ENCODE data around the gene CGNL1. TPM values are rescaled to one million over a fixed set of nuclear protein-coding genes. Genes with fewer than 3 reads are reported as not detected.

The CGNL1 gene
- total and polyA plus RNA-seq, 5 donors from 2014 or later = not detected

- H3K27me3 Mint-ChIP-seq = peaks cover 32% of the 10 kb centered on the region
- Histone ChIP-seq H3K36me3 (ENCODE audit: control insufficient read depth, insufficient read depth, low read length) (no peaks in the 10 kb centered on the region), H3K9me3 (ENCODE audit: control insufficient read depth in 2 of 2, low read length in 2 of 2) (no peaks in the 10 kb centered on the region), H3K27ac (ENCODE audit: insufficient read depth, low read length, poor library complexity, severe bottlenecking) (no peak overlapping the region), H3K4me3 (ENCODE audit: low read depth, low read length) (no peak overlapping the region), H3K4me1 (ENCODE audit: control insufficient read depth, insufficient read depth, low read length, poor library complexity, severe bottlenecking) (no peaks in the 10 kb centered on the region), H3K27me3 (ENCODE audit: control insufficient read depth, insufficient read depth, low read length) (peaks cover 9% of the 10 kb centered on the region)
- peaks cover 0 to 4% (median 2%) of the 10 kb centered on the region in 4 donors for H3K4me1 Mint-ChIP-seq
- H3K36me3 Mint-ChIP-seq = no peaks in the 10 kb centered on the region
- H3K27ac Mint-ChIP-seq = no peak overlapping the region
- ATAC-seq (ENCODE audit: low read depth in 2 of 2) (no peak), DNase-seq (no peak)
- H3K9me3 Mint-ChIP-seq = peaks cover 0 to 2% (median 0%) of the 10 kb centered on the region in 7 donors
- H3K4me3 Mint-ChIP-seq = no peak overlapping the region
These were observed 5.9 kb downstream of the CGNL1 start for GRCh38 chr15:57382215-57382614.

GRCh38 chr15:57382969-57383368 lies 6.7 kb downstream of the CGNL1 start:
- Mint-ChIP-seq H3K9me3 (peaks cover 0 to 2% (median 0%) of the 10 kb centered on the region in 7 donors), H3K27me3 (peaks cover 28% of the 10 kb centered on the region), H3K27ac (no peak overlapping the region), H3K4me1 (no peaks in the 10 kb centered on the region), H3K4me3 (no peak overlapping the region), H3K36me3 (no peaks in the 10 kb centered on the region)
- no peaks in the 10 kb centered on the region for H3K9me3 ChIP-seq (ENCODE audit: control insufficient read depth in 2 of 2, low read length in 2 of 2)
- no peaks in the 10 kb centered on the region for H3K4me1 ChIP-seq (ENCODE audit: control insufficient read depth, insufficient read depth, low read length, poor library complexity, severe bottlenecking)
- ATAC-seq (ENCODE audit: low read depth in 2 of 2) = no peak
- no peaks in the 10 kb centered on the region for H3K36me3 ChIP-seq (ENCODE audit: control insufficient read depth, insufficient read depth, low read length)
- no peak for DNase-seq
- H3K4me3 ChIP-seq (ENCODE audit: low read depth, low read length) = no peak overlapping the region
- H3K27ac ChIP-seq (ENCODE audit: insufficient read depth, low read length, poor library complexity, severe bottlenecking) = no peak overlapping the region
- H3K27me3 ChIP-seq (ENCODE audit: control insufficient read depth, insufficient read depth, low read length) = peaks cover 7% of the 10 kb centered on the region

GRCh38 chr15:57384024-57384423 lies 7.7 kb downstream of the CGNL1 start:
- no peaks in the 10 kb centered on the region for H3K4me1 ChIP-seq (ENCODE audit: control insufficient read depth, insufficient read depth, low read length, poor library complexity, severe bottlenecking)
- H3K27ac ChIP-seq (ENCODE audit: insufficient read depth, low read length, poor library complexity, severe bottlenecking) = no peak overlapping the region
- H3K27me3 Mint-ChIP-seq = peaks cover 22% of the 10 kb centered on the region
- H3K36me3 Mint-ChIP-seq = no peaks in the 10 kb centered on the region
- DNase-seq (no peak), ATAC-seq (ENCODE audit: low read depth in 2 of 2) (no peak)
- peaks cover 2% of the 10 kb centered on the region for H3K27me3 ChIP-seq (ENCODE audit: control insufficient read depth, insufficient read depth, low read length)
- H3K27ac Mint-ChIP-seq = no peak overlapping the region
- H3K36me3 ChIP-seq (ENCODE audit: control insufficient read depth, insufficient read depth, low read length) = no peaks in the 10 kb centered on the region
- peaks cover 0 to 2% (median 0%) of the 10 kb centered on the region in 7 donors for H3K9me3 Mint-ChIP-seq
- no peaks in the 10 kb centered on the region for H3K9me3 ChIP-seq (ENCODE audit: control insufficient read depth in 2 of 2, low read length in 2 of 2)
- no peak overlapping the region for H3K4me3 ChIP-seq (ENCODE audit: low read depth, low read length)
- H3K4me3 Mint-ChIP-seq = no peak overlapping the region
- H3K4me1 Mint-ChIP-seq = no peaks in the 10 kb centered on the region

- no peak overlapping the region for H3K4me3 ChIP-seq (ENCODE audit: low read depth, low read length)
- no peaks in the 10 kb centered on the region for H3K4me1 Mint-ChIP-seq
- peaks cover 18% of the 10 kb centered on the region for H3K27me3 Mint-ChIP-seq
These were observed 8.5 kb downstream of the CGNL1 start for GRCh38 chr15:57384816-57385215.

GRCh38 chr15:57385923-57386390 lies 9.7 kb downstream of the CGNL1 start:
- Histone ChIP-seq H3K4me3 (ENCODE audit: low read depth, low read length) (no peak overlapping the region), H3K9me3 (ENCODE audit: control insufficient read depth in 2 of 2, low read length in 2 of 2) (no peaks in the 10 kb centered on the region), H3K27me3 (ENCODE audit: control insufficient read depth, insufficient read depth, low read length) (no peaks in the 10 kb centered on the region), H3K27ac (ENCODE audit: insufficient read depth, low read length, poor library complexity, severe bottlenecking) (no peak overlapping the region), H3K36me3 (ENCODE audit: control insufficient read depth, insufficient read depth, low read length) (no peaks in the 10 kb centered on the region), H3K4me1 (ENCODE audit: control insufficient read depth, insufficient read depth, low read length, poor library complexity, severe bottlenecking) (no peaks in the 10 kb centered on the region)
- no peaks in the 10 kb centered on the region for H3K4me1 Mint-ChIP-seq
- H3K4me3 Mint-ChIP-seq = no peak overlapping the region
- no peak for ATAC-seq (ENCODE audit: low read depth in 2 of 2)
- DNase-seq = no peak
- H3K27me3 Mint-ChIP-seq = peaks cover 29% of the 10 kb centered on the region
- H3K36me3 Mint-ChIP-seq = no peaks in the 10 kb centered on the region
- no peak overlapping the region for H3K27ac Mint-ChIP-seq
- peaks cover 0 to 4% (median 0%) of the 10 kb centered on the region in 7 donors for H3K9me3 Mint-ChIP-seq

More at GRCh38 chr15:57384816-57385215, 8.5 kb downstream of the CGNL1 start:
- no peak for ATAC-seq (ENCODE audit: low read depth in 2 of 2)
- H3K36me3 Mint-ChIP-seq = no peaks in the 10 kb centered on the region
- H3K36me3 ChIP-seq (ENCODE audit: control insufficient read depth, insufficient read depth, low read length) = no peaks in the 10 kb centered on the region
- DNase-seq = no peak
- H3K4me1 ChIP-seq (ENCODE audit: control insufficient read depth, insufficient read depth, low read length, poor library complexity, severe bottlenecking) = no peaks in the 10 kb centered on the region
- no peak overlapping the region for H3K4me3 Mint-ChIP-seq
- no peak overlapping the region for H3K27ac ChIP-seq (ENCODE audit: insufficient read depth, low read length, poor library complexity, severe bottlenecking)
- no peak overlapping the region for H3K27ac Mint-ChIP-seq
- no peaks in the 10 kb centered on the region for H3K27me3 ChIP-seq (ENCODE audit: control insufficient read depth, insufficient read depth, low read length)
- H3K9me3 Mint-ChIP-seq = peaks cover 0 to 2% (median 0%) of the 10 kb centered on the region in 7 donors
- H3K9me3 ChIP-seq (ENCODE audit: control insufficient read depth in 2 of 2, low read length in 2 of 2) = no peaks in the 10 kb centered on the region

- Histone ChIP-seq H3K27me3 (ENCODE audit: control insufficient read depth, insufficient read depth, low read length) (no peaks in the 10 kb centered on the region), H3K36me3 (ENCODE audit: control insufficient read depth, insufficient read depth, low read length) (no peaks in the 10 kb centered on the region), H3K9me3 (ENCODE audit: control insufficient read depth in 2 of 2, low read length in 2 of 2) (no peaks in the 10 kb centered on the region), H3K4me3 (ENCODE audit: low read depth, low read length) (no peak overlapping the region), H3K27ac (ENCODE audit: insufficient read depth, low read length, poor library complexity, severe bottlenecking) (no peak overlapping the region), H3K4me1 (ENCODE audit: control insufficient read depth, insufficient read depth, low read length, poor library complexity, severe bottlenecking) (no peaks in the 10 kb centered on the region)
- H3K27ac Mint-ChIP-seq = no peak overlapping the region
- H3K4me3 Mint-ChIP-seq = no peak overlapping the region
- H3K9me3 Mint-ChIP-seq = peaks cover 0 to 4% (median 0%) of the 10 kb centered on the region in 7 donors
- H3K36me3 Mint-ChIP-seq = no peaks in the 10 kb centered on the region
- no peak for ATAC-seq (ENCODE audit: low read depth in 2 of 2)
- DNase-seq = no peak
- H3K4me1 Mint-ChIP-seq = no peaks in the 10 kb centered on the region
- H3K27me3 Mint-ChIP-seq = peaks cover 27% of the 10 kb centered on the region
These were observed 10.7 kb downstream of the CGNL1 start for GRCh38 chr15:57386976-57387375.

GRCh38 chr15:57387564-57388076 lies 11.3 kb downstream of the CGNL1 start:
- Mint-ChIP-seq H3K27me3 (peaks cover 25% of the 10 kb centered on the region), H3K36me3 (no peaks in the 10 kb centered on the region), H3K4me3 (no peak overlapping the region), H3K4me1 (no peaks in the 10 kb centered on the region), H3K9me3 (peaks cover 0 to 3% (median 0%) of the 10 kb centered on the region in 7 donors), H3K27ac (no peak overlapping the region)
- Histone ChIP-seq H3K9me3 (ENCODE audit: control insufficient read depth in 2 of 2, low read length in 2 of 2) (no peaks in the 10 kb centered on the region), H3K27ac (ENCODE audit: insufficient read depth, low read length, poor library complexity, severe bottlenecking) (no peak overlapping the region), H3K36me3 (ENCODE audit: control insufficient read depth, insufficient read depth, low read length) (no peaks in the 10 kb centered on the region), H3K4me1 (ENCODE audit: control insufficient read depth, insufficient read depth, low read length, poor library complexity, severe bottlenecking) (no peaks in the 10 kb centered on the region), H3K4me3 (ENCODE audit: low read depth, low read length) (no peak overlapping the region), H3K27me3 (ENCODE audit: control insufficient read depth, insufficient read depth, low read length) (no peaks in the 10 kb centered on the region)
- DNase-seq (no peak), ATAC-seq (ENCODE audit: low read depth in 2 of 2) (no peak)

- no peaks in the 10 kb centered on the region for H3K4me1 Mint-ChIP-seq
- H3K27me3 Mint-ChIP-seq = peaks cover 20% of the 10 kb centered on the region
- H3K4me3 Mint-ChIP-seq = no peak overlapping the region
These were observed 12.2 kb downstream of the CGNL1 start for GRCh38 chr15:57388464-57388863.

More at GRCh38 chr15:57388464-57388863, 12.2 kb downstream of the CGNL1 start:
- Mint-ChIP-seq H3K27ac (no peak overlapping the region), H3K36me3 (no peaks in the 10 kb centered on the region), H3K9me3 (peaks cover 0 to 3% (median 0%) of the 10 kb centered on the region in 7 donors)
- Histone ChIP-seq H3K4me1 (ENCODE audit: control insufficient read depth, insufficient read depth, low read length, poor library complexity, severe bottlenecking) (no peaks in the 10 kb centered on the region), H3K27me3 (ENCODE audit: control insufficient read depth, insufficient read depth, low read length) (no peaks in the 10 kb centered on the region), H3K9me3 (ENCODE audit: control insufficient read depth in 2 of 2, low read length in 2 of 2) (no peaks in the 10 kb centered on the region), H3K4me3 (ENCODE audit: low read depth, low read length) (no peak overlapping the region), H3K27ac (ENCODE audit: insufficient read depth, low read length, poor library complexity, severe bottlenecking) (no peak overlapping the region), H3K36me3 (ENCODE audit: control insufficient read depth, insufficient read depth, low read length) (no peaks in the 10 kb centered on the region)
- DNase-seq (no peak), ATAC-seq (ENCODE audit: low read depth in 2 of 2) (no peak)
